Measurements from ENCODE around the gene MAD1L1. TPM values are rescaled to one million over a fixed set of nuclear protein-coding genes. Genes with fewer than 3 reads are reported as not detected.

The MAD1L1 gene
- total and polyA plus RNA-seq, 3 donors from 2014 or later: 63.1 to 149 (median 94.6) TPM

- WGBS, 2 donors: 93 to 94% methylated on average over 6 to 9 of the region's 9 CpGs
- intact Hi-C loops (cut with DNase I; ENCODE audit: low total_unique reads): loop anchor here (10.0 kb wide), 1 partner anchor 644 kb away; the partner anchor contains the start of gene PSMG3
- no peaks in the 10 kb centered on the region for H3K4me1 ChIP-seq
- H3K27me3 ChIP-seq: no peaks in the 10 kb centered on the region
- H3K36me3 ChIP-seq (ENCODE audit: low read depth, missing control alignments): no peaks in the 10 kb centered on the region
- no peak for DNase-seq
- no peak overlapping the region for H3K4me3 ChIP-seq
- no peaks in the 10 kb centered on the region for H3K9me3 ChIP-seq
- H3K27ac ChIP-seq: no peak overlapping the region
- TF ChIP-seq POLR2A (IDR thresholded peaks at IDR 0.05): no peak
- TF ChIP-seq CTCF (IDR thresholded peaks at IDR 0.05): no peak
These were observed 14.3 kb downstream of the MAD1L1 start for GRCh38 chr7:2218444-2218785.

- DNase-seq: no peak
- 87 to 93% methylated on average over 6 to 19 of the region's 19 CpGs for WGBS, 2 donors
These were observed 14.9 kb downstream of the MAD1L1 start for GRCh38 chr7:2217716-2218443.

GRCh38 chr7:2217206-2217605 is 15.5 kb downstream of the MAD1L1 start:
- intact Hi-C loops (cut with DNase I; ENCODE audit: low total_unique reads): loop anchor here (10.0 kb wide), 1 partner anchor 642 kb away; the partner anchor contains the start of gene PSMG3
- no peaks in the 10 kb centered on the region for H3K9me3 ChIP-seq
- H3K36me3 ChIP-seq (ENCODE audit: low read depth, missing control alignments): no peaks in the 10 kb centered on the region
- no peak overlapping the region for H3K27ac ChIP-seq
- no peaks in the 10 kb centered on the region for H3K27me3 ChIP-seq
- H3K4me3 ChIP-seq: no peak overlapping the region
- no peak for TF ChIP-seq CTCF (IDR thresholded peaks at IDR 0.05)
- no peak for TF ChIP-seq POLR2A (IDR thresholded peaks at IDR 0.05)
- no peaks in the 10 kb centered on the region for H3K4me1 ChIP-seq
- DNase-seq: no peak
- WGBS, 2 donors: 91 to 94% methylated on average over 6 to 10 of the region's 10 CpGs

More at GRCh38 chr7:2217716-2218443, 14.9 kb downstream of the MAD1L1 start:
- H3K4me3 ChIP-seq: no peak overlapping the region
- intact Hi-C loops (cut with DNase I; ENCODE audit: low total_unique reads): loop anchor here (10.0 kb wide), 1 partner anchor 643 kb away; the partner anchor contains the start of gene PSMG3
- no peaks in the 10 kb centered on the region for H3K27me3 ChIP-seq
- no peaks in the 10 kb centered on the region for H3K4me1 ChIP-seq
- H3K27ac ChIP-seq: no peak overlapping the region
- no peaks in the 10 kb centered on the region for H3K36me3 ChIP-seq (ENCODE audit: low read depth, missing control alignments)
- no peaks in the 10 kb centered on the region for H3K9me3 ChIP-seq
- TF ChIP-seq POLR2A (IDR thresholded peaks at IDR 0.05) (no peak), CTCF (IDR thresholded peaks at IDR 0.05) (no peak)

- no peaks in the 10 kb centered on the region for H3K27me3 ChIP-seq
- no peak overlapping the region for H3K27ac ChIP-seq
- no peak overlapping the region for H3K4me3 ChIP-seq
- 97 to 98% methylated on average over 16 to 17 of the region's 17 CpGs for WGBS, 2 donors
- no peaks in the 10 kb centered on the region for H3K4me1 ChIP-seq
- DNase-seq: no peak
- intact Hi-C loops (cut with DNase I; ENCODE audit: low total_unique reads): loop anchor here (10.0 kb wide), 1 partner anchor 641 kb away; the partner anchor contains the start of gene PSMG3
- TF ChIP-seq POLR2A (IDR thresholded peaks at IDR 0.05) (no peak), CTCF (IDR thresholded peaks at IDR 0.05) (no peak)
- H3K9me3 ChIP-seq: no peaks in the 10 kb centered on the region
- H3K36me3 ChIP-seq (ENCODE audit: low read depth, missing control alignments): no peaks in the 10 kb centered on the region
These were observed 16.9 kb downstream of the MAD1L1 start for GRCh38 chr7:2215851-2216250.
